ENCODE data around the gene ATP8A2.

The ATP8A2 gene

GRCh38 chr13:25384758-25385410 lies 13.1 kb downstream of the ATP8A2 start:
- DNase-seq, result no peak

DNA sequence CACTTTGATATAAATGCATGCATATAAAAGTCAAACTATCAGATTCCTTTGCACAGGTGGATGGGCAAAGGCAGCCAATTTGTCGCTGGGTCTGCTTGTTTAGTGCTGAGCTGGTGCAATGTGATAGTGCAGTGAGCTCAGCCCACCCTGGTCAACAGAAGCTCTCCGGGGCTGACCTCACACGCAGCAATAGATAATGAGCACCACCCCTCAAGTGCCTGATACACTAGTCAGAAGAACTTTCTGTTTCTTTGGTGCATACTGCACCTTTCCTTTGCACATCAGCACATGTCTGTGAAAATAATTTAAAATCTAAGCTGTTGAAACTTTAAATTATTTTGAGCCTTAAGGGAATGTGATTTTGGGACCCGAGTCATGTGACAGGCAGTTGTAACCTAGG lies 20.2 kb downstream of the ATP8A2 start:
- DNase-seq, result no peak

- no peak for DNase-seq
These were observed 22.8 kb downstream of the ATP8A2 start for GRCh38 chr13:25394402-25395060.

- no peak for DNase-seq
These were observed 26.0 kb downstream of the ATP8A2 start for GRCh38 chr13:25397763-25398162.

- DNase-seq, result no peak
These were observed 29.2 kb downstream of the ATP8A2 start for GRCh38 chr13:25400925-25401324.

- DNase-seq, result no peak
These were observed 30.2 kb downstream of the ATP8A2 start for GRCh38 chr13:25401958-25402357.

- DNase-seq, result no peak
These were observed 34.6 kb downstream of the ATP8A2 start for GRCh38 chr13:25406377-25406776.

- DNase-seq, result no peak
These were observed 38.2 kb downstream of the ATP8A2 start for GRCh38 chr13:25409938-25410337.

DNA sequence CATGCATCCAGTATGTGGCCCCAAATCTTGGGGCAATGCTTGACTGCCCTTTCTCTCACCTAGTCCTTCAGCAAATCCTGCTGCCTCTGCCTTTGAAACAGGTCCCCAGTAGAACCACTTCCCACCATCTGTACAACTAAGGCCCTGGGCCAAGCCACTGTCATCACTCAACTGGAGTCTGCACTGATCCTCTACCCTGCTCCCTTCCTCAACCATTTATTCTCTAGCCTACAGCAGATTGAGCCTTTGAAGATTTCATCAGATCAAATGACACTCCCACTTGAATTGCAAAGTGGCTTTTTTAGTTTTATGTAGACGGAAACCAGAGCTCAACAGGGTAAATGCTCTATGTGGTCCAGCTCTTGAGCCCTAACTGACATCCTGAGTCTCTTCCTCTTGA lies 43.5 kb downstream of the ATP8A2 start:
- no peak for DNase-seq

DNA sequence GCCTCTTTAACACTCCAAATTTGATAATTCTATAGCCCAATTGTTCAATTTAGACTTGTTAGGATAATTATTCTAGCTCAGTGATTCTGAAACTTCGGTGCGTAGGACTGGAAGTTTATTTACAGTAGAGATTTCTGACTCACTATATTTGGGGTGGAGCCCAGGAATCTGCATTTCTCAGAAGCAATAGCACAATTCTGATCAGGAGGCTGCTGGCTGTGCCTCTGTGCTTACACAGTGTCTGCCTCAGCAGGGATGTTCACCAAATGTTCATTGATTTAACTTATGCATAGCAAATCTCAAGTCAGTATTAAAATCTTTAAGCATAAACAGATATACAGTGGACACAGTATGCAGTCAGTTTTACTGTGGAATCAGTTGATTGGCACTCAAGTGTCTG lies 45.8 kb downstream of the ATP8A2 start:
- no peak for DNase-seq

DNA sequence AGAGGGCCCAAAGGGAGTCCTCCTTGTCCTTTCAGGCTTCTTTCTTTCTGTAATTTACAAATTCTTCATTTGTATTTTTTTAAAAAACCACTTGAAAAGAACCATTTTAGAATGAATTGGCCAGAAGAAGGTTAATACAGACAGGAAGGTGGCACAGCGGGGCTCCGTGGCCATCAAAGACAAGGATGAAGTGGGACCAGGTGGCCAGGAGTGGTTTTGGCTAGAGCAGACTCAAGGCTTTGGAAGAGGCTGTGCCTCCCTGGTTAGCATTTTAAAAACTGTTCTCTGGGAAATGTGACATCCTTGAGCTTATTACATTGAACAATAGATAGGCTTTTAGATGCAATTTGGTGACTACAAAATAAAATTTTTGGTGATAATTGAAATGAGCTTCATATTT lies 48.4 kb downstream of the ATP8A2 start:
- DNase-seq, result no peak

GRCh38 chr13:25421612-25422011 lies 49.8 kb downstream of the ATP8A2 start:
- DNase-seq, result no peak

- DNase-seq, result no peak
These were observed 50.4 kb downstream of the ATP8A2 start for GRCh38 chr13:25422153-25422552.

GRCh38 chr13:25423831-25424230 lies 52.1 kb downstream of the ATP8A2 start:
- DNase-seq, result no peak

- no peak for DNase-seq
These were observed 57.7 kb downstream of the ATP8A2 start for GRCh38 chr13:25429466-25429865.

DNA sequence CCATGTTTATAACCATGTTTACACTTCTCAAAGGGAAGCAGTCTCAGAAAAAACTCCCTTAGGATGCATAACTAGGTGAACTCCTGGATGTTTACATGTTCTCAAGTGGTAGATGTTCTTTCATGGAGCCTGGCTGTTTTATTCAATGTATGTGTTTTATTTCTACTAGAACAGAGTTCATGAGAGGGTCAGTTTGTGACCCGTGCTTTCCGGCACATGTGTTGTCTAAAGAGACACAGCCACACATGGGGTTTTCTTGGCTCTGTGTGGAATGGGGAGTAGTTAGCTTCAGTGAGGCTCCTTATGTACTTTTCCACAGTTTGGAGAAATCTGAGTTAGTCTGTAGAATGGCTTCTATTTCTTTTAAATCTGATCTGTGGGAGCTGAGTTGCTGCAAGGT lies 60.9 kb downstream of the ATP8A2 start:
- DNase-seq, result no peak

GRCh38 chr13:25440061-25440460 lies 68.3 kb downstream of the ATP8A2 start:
- DNase-seq, result no peak

DNA sequence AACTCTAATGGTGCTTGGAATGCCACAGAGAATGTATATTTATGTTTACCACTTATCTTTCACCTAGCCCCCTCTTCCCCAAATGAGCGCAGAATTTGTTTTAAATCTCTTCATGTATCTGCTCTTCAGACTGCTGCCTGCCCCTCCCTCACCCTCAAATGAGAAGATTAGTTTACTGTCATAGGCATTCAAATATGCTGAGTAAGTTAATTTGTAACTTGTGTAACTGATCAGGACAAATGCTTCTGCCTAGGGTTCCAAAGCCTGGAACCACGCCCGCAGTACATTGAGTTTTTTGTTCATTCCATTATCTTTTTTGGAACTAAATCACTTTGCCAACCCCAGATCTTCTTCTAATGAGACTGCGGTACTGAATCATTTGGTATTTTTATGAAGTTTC lies 74.5 kb downstream of the ATP8A2 start:
- DNase-seq, result no peak

DNA sequence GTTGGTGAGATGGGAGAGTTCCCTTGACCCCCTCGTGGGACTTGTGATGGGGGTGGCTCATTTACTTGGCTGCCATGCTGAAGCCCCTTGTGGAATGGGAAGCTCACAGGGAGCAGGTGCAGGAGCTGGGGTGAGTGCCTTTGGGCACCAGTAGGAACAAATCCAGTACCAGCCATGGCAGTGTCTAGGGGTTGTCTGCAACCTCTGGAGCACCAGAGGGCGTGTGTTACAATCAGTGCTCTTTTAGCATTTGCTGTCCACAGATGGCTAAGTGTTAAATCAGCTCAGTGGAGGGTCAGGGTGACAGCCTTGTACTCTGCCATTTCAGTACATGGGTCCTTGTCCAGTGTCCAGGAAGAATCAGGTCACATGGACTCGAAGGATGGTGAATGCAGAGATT lies 75.6 kb downstream of the ATP8A2 start:
- no peak for DNase-seq

- DNase-seq, result no peak
These were observed 82.1 kb downstream of the ATP8A2 start for GRCh38 chr13:25453850-25454365.

GRCh38 chr13:25455146-25455545 lies 83.4 kb downstream of the ATP8A2 start:
- no peak for DNase-seq

DNA sequence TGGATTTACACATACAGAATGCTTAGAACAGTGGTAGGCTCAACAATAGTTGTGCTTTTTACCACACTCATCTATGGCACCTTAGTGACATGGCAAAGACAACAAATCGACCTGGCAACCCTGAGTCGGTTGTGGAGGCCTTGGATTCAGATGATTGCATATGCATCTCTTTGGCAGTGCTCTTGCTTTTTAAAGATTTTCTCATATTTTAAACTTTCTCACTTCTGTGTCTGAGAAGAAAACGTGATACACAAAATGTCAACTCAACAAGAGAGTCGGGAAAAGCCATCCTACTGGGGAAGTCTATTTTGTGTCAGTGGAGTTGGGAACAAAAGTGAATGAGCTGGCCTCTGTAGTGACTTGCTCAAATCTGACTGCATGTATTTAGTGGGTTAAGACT lies 85.8 kb downstream of the ATP8A2 start:
- no peak for DNase-seq

GRCh38 chr13:25462301-25463125 lies 90.7 kb downstream of the ATP8A2 start:
- no peak for DNase-seq

DNA sequence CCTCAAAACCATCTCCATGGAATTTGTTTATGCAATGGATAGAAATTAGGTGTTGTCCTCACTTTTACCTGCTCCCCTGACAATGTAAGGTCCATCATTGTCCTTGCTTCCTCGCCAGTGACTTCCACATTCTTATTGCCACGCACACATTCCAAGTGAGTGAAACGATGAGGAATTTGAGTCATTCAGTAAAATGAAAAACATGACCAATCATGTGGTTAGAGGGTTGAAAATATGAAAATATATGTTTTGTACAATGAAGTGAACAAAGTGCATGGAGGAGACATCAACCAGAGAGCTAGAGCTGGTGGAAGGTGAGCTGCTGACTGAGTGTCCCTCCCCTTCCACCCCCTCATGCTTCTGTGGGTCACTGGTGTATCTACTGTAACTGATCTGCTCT lies 91.7 kb downstream of the ATP8A2 start:
- DNase-seq, result no peak

Measured in stimulated activated CD4-positive, alpha-beta T cell treated with anti-CD3 and anti-CD28 coated beads, Interleukin-15, amount 100 ng/mL, for 24 hours (primary cell).